K562 (cell line): ENCODE measurements around the gene EXOC4. TPM values are rescaled to one million over a fixed set of nuclear protein-coding genes. Genes with fewer than 3 reads are reported as not detected.

Experiments used
- BHLHE40 ChIP-seq: IDR thresholded peaks from 2 replicates; pipeline ENCODE4 v1.6.1; 2011; ENCODE audit warnings: low read length, improper control_type of control experiment
- DACH1 ChIP-seq: fragments of 450-650 bp; IDR thresholded peaks from 2 replicates; pipeline ENCODE4 v1.6.1; 2018; ENCODE audit not compliant: partially characterized antibody
- ETS2 ChIP-seq: IDR thresholded peaks from 2 replicates; pipeline ENCODE4 v1.6.1; 2016; ENCODE audit warnings: borderline replicate concordance, missing genetic modification characterization, mild to moderate bottlenecking, moderate library complexity, missing compliant biosample characterization; ENCODE audit not compliant: poor library complexity, severe bottlenecking
- GABPB2 ChIP-seq: fragments of 250-450 bp; sonication (Bioruptor Pico); conservative IDR thresholded peaks from 2 replicates; pipeline ENCODE4 v1.5.1; 2021; ENCODE audit warnings: mild to moderate bottlenecking
- MED1 ChIP-seq: sonication (generic); formaldehyde crosslinking; IDR thresholded peaks from 2 replicates; pipeline ENCODE4 v1.8.1; 2023; ENCODE audit warnings: missing genetic modification reagents, borderline replicate concordance
- NR1H2 ChIP-seq: sonication (generic); formaldehyde crosslinking; IDR thresholded peaks from 2 replicates; pipeline ENCODE4 v1.4.0; 2020; ENCODE audit warnings: mild to moderate bottlenecking, missing genetic modification reagents
- POLR2AphosphoS2 ChIP-seq: IDR thresholded peaks from 2 replicates; pipeline ENCODE4 v1.6.1; 2012; ENCODE audit warnings: low read length, improper control_type of control experiment
- POLR2AphosphoS5 ChIP-seq: IDR thresholded peaks from 2 replicates; pipeline ENCODE4 v1.6.1; 2011; ENCODE audit warnings: mild to moderate bottlenecking, low read depth, low read length, moderate library complexity; ENCODE audit not compliant: control insufficient read depth, insufficient read depth
- SAFB2 ChIP-seq: fragments of 200-400 bp; formaldehyde crosslinking; IDR thresholded peaks from 2 replicates; pipeline ENCODE4 v1.6.1; 2018; ENCODE audit warnings: borderline replicate concordance, low read length, low read depth, moderate library complexity; ENCODE audit not compliant: severe bottlenecking
- STAG1 ChIP-seq: sonication (generic); formaldehyde crosslinking; IDR thresholded peaks from 2 replicates; pipeline ENCODE4 v1.5.0; 2020; ENCODE audit warnings: missing genetic modification reagents, borderline replicate concordance
- TCFL5 ChIP-seq: fragments of 250-450 bp; sonication (Bioruptor Pico); conservative IDR thresholded peaks from 2 replicates; pipeline ENCODE4 v1.6.1; 2021; ENCODE audit warnings: mild to moderate bottlenecking, moderate library complexity, matching md5 sums
- TEAD4 ChIP-seq, 2 experiments: sonication (generic) in 1 of 2; formaldehyde crosslinking in 1 of 2; IDR thresholded peaks; 2 replicates each; pipeline versions ENCODE4 v1.6.1 to v1.8.0; 2012 to 2022; ENCODE audit warnings: borderline replicate concordance in 1 of 2, inconsistent platforms in 1 of 2, low read length in 1 of 2, mild to moderate bottlenecking in 1 of 2, missing genetic modification reagents in 1 of 2
- XRCC4 ChIP-seq: IDR thresholded peaks from one replicate; pipeline ENCODE4 v1.6.1; 2011; ENCODE audit not compliant: insufficient read depth, insufficient read length; ENCODE audit errors: extremely low read depth
- ZKSCAN1 ChIP-seq: fragments of 150-350 bp; IDR thresholded peaks from 2 replicates; pipeline ENCODE4 v1.6.1; 2016; ENCODE audit warnings: low read depth, low read length
- ZNF583 ChIP-seq: fragments of 250-450 bp; sonication (Bioruptor Pico); IDR thresholded peaks from 2 replicates; pipeline ENCODE4 v1.4.0; 2020
- polyA plus RNA-seq, 8 experiments: library from polyadenylated mRNA; depleted of rRNA in 4 of 8; stranded (reverse) in 5 of 8; unstranded in 3 of 8; fragments of >200 nt; fragmentation: Nextera tagmentation in 2 of 8; fragmentation: Illumina TruSeq in 1 of 8; extraction: Ambion mirVana in 2 of 8; extraction: Trizol in 1 of 8; gene quantifications; 2 replicates each; pipeline versions ENCODE4 v1.2.1 to v1.2.3, GENCODE V29; 2011 to 2014; ENCODE audit warnings: inconsistent platforms in 1 of 8, missing spikeins in 1 of 8
- total RNA-seq, 7 experiments: library from RNA; depleted of rRNA in 6 of 7; stranded (reverse); fragments of >200 nt in 6 of 7; fragmentation: Illumina TruSeq in 2 of 7; extraction: Trizol in 2 of 7; gene quantifications; 2 replicates each; pipeline versions ENCODE4 v1.2.1 to v1.2.3, GENCODE V29; 2011 to 2021; ENCODE audit warnings: low replicate concordance in 1 of 7
- TF ChIP-seq, protein P1 (sequence below): IDR thresholded peaks from 3 replicates; pipeline ENCODE4 v1.6.1; 2011; ENCODE audit warnings: borderline replicate concordance, mild to moderate bottlenecking, moderate library complexity; ENCODE audit not compliant: insufficient read length; ENCODE audit errors: extremely low read depth
- TF ChIP-seq, protein P2 (sequence below): sonication (generic); formaldehyde crosslinking; IDR thresholded peaks from 2 replicates; pipeline ENCODE4 v1.8.1; 2023; ENCODE audit warnings: missing genetic modification reagents, mild to moderate bottlenecking, borderline replicate concordance
- TF ChIP-seq, protein P3 (sequence below): conservative IDR thresholded peaks from 2 replicates; pipeline ENCODE4 v1.6.1; 2011; ENCODE audit warnings: low read depth, mild to moderate bottlenecking, low read length; ENCODE audit not compliant: control insufficient read depth

Gene EXOC4
- total and polyA plus RNA-seq, 9 of the 15 experiments (the other 6 are each of a cell fraction or from before 2014, with no cell fraction given): 18.5 to 73.1 (median 46.6) TPM

GRCh38 chr7:133354546-133355324 is 101.9 kb downstream of the EXOC4 start (continued):
- TF ChIP-seq XRCC4: no peak
- no peak for TF ChIP-seq ETS2 (tag)
- TF ChIP-seq ZKSCAN1: no peak
- TF ChIP-seq DACH1: no peak
- TF ChIP-seq POLR2AphosphoS5: no peak
- TF ChIP-seq GABPB2 (CRISPR knock-in tag): no peak
- peak; percentile 72 for TF ChIP-seq BHLHE40
- TF ChIP-seq TEAD4 (IDR thresholded peaks at IDR 0.05; ENCODE audit: low read length): no peak; the same call in 1 of the 2 replicates
- TF ChIP-seq TEAD4 (CRISPR knock-in tag; IDR thresholded peaks at IDR 0.05; ENCODE audit: borderline replicate concordance): no peak
- TF ChIP-seq, protein P1, sequence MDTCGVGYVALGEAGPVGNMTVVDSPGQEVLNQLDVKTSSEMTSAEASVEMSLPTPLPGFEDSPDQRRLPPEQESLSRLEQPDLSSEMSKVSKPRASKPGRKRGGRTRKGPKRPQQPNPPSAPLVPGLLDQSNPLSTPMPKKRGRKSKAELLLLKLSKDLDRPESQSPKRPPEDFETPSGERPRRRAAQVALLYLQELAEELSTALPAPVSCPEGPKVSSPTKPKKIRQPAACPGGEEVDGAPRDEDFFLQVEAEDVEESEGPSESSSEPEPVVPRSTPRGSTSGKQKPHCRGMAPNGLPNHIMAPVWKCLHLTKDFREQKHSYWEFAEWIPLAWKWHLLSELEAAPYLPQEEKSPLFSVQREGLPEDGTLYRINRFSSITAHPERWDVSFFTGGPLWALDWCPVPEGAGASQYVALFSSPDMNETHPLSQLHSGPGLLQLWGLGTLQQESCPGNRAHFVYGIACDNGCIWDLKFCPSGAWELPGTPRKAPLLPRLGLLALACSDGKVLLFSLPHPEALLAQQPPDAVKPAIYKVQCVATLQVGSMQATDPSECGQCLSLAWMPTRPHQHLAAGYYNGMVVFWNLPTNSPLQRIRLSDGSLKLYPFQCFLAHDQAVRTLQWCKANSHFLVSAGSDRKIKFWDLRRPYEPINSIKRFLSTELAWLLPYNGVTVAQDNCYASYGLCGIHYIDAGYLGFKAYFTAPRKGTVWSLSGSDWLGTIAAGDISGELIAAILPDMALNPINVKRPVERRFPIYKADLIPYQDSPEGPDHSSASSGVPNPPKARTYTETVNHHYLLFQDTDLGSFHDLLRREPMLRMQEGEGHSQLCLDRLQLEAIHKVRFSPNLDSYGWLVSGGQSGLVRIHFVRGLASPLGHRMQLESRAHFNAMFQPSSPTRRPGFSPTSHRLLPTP: no peak
- no peak for TF ChIP-seq POLR2AphosphoS2
- no peak for TF ChIP-seq SAFB2
- TF ChIP-seq, protein P2, sequence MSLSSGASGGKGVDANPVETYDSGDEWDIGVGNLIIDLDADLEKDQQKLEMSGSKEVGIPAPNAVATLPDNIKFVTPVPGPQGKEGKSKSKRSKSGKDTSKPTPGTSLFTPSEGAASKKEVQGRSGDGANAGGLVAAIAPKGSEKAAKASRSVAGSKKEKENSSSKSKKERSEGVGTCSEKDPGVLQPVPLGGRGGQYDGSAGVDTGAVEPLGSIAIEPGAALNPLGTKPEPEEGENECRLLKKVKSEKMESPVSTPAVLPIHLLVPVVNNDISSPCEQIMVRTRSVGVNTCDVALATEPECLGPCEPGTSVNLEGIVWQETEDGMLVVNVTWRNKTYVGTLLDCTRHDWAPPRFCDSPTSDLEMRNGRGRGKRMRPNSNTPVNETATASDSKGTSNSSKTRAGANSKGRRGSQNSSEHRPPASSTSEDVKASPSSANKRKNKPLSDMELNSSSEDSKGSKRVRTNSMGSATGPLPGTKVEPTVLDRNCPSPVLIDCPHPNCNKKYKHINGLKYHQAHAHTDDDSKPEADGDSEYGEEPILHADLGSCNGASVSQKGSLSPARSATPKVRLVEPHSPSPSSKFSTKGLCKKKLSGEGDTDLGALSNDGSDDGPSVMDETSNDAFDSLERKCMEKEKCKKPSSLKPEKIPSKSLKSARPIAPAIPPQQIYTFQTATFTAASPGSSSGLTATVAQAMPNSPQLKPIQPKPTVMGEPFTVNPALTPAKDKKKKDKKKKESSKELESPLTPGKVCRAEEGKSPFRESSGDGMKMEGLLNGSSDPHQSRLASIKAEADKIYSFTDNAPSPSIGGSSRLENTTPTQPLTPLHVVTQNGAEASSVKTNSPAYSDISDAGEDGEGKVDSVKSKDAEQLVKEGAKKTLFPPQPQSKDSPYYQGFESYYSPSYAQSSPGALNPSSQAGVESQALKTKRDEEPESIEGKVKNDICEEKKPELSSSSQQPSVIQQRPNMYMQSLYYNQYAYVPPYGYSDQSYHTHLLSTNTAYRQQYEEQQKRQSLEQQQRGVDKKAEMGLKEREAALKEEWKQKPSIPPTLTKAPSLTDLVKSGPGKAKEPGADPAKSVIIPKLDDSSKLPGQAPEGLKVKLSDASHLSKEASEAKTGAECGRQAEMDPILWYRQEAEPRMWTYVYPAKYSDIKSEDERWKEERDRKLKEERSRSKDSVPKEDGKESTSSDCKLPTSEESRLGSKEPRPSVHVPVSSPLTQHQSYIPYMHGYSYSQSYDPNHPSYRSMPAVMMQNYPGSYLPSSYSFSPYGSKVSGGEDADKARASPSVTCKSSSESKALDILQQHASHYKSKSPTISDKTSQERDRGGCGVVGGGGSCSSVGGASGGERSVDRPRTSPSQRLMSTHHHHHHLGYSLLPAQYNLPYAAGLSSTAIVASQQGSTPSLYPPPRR (CRISPR knock-in tag): no peak
- TF ChIP-seq, protein P3, sequence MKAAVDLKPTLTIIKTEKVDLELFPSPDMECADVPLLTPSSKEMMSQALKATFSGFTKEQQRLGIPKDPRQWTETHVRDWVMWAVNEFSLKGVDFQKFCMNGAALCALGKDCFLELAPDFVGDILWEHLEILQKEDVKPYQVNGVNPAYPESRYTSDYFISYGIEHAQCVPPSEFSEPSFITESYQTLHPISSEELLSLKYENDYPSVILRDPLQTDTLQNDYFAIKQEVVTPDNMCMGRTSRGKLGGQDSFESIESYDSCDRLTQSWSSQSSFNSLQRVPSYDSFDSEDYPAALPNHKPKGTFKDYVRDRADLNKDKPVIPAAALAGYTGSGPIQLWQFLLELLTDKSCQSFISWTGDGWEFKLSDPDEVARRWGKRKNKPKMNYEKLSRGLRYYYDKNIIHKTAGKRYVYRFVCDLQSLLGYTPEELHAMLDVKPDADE: no peak
- TF ChIP-seq ZNF583: no peak
- TF ChIP-seq TCFL5 (CRISPR knock-in tag): no peak
- no peak for TF ChIP-seq NR1H2 (CRISPR knock-in tag)
- no peak for TF ChIP-seq MED1 (CRISPR knock-in tag)
- TF ChIP-seq STAG1 (CRISPR knock-in tag): no peak
